Suprapubic skin (tissue), 4 donors: ENCODE data around the gene PRRC2B.

Experiments
- CTCF ChIP-seq, 2 donors: fragments of 200-600 bp in 1 of 2; fragments of 450-650 bp in 1 of 2; sonication (generic) in 1 of 2; IDR thresholded peaks; one replicate each; pipeline ENCODE4 v1.5.1; 2016 to 2019; ENCODE audit warnings: antibody characterized with exemption in 2 of 2, mild to moderate bottlenecking in 1 of 2, moderate library complexity in 1 of 2
- EP300 ChIP-seq: sonication (generic); formaldehyde crosslinking; IDR thresholded peaks from one replicate; pipeline ENCODE4 v1.6.1; 2017; ENCODE audit warnings: antibody characterized with exemption
- POLR2A ChIP-seq, 2 donors: fragments of 450-650 bp; IDR thresholded peaks; one replicate each; pipeline ENCODE4 v1.6.1; 2017; ENCODE audit warnings: antibody characterized with exemption in 2 of 2, mild to moderate bottlenecking in 2 of 2, moderate library complexity in 2 of 2
- POLR2AphosphoS5 ChIP-seq, 3 donors: sonication (generic); formaldehyde crosslinking; IDR thresholded peaks; one replicate each; pipeline ENCODE4 v1.6.1; 2017; ENCODE audit warnings: antibody characterized with exemption in 3 of 3

- TF ChIP-seq CTCF (IDR thresholded peaks at IDR 0.05), result no peak
- no peak for TF ChIP-seq POLR2A (IDR thresholded peaks at IDR 0.05)
- TF ChIP-seq EP300, result no peak
- TF ChIP-seq POLR2AphosphoS5 (IDR thresholded peaks at IDR 0.05), result no peak
Measured at GRCh38 chr9:131521203-131521602, 127.3 kb downstream of the PRRC2B start.
